Ecto neural progenitor cell (in vitro differentiated cells): ENCODE measurements around the gene HAS3.
A peak's percentile ranks its signal among the peaks of the same experiment; 100 is the strongest.
"Not testable (repeated sequence)": the region's sequence is repeated elsewhere in the genome, so short reads cannot be mapped to it uniquely, and the experiment has no call there.

Experiments used
- DNase-seq: peaks from one replicate; pipeline ENCODE4 v3.0.0-alpha.2; 2018; ENCODE audit warnings: low spot score

The HAS3 gene

DNA sequence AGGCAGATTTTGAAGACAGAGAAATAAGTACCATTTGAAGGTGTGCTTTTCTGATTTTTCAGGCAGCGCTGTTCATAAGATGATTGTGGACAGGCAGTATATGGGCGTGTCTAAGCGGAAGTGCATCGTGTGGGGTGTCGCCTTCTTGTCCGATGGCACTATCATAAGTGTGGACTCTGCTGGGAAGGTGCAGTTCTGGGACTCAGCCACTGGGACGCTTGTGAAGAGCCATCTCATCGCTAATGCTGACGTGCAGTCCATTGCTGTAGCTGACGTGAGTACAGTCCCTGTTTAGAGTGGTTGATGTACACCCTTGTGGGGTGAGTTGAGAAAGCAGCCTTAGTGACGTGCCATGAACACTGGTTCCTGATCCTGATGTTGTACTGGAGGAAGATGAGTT, 37.7 kb downstream of the HAS3 start:
- DNase-seq = no peak

DNA sequence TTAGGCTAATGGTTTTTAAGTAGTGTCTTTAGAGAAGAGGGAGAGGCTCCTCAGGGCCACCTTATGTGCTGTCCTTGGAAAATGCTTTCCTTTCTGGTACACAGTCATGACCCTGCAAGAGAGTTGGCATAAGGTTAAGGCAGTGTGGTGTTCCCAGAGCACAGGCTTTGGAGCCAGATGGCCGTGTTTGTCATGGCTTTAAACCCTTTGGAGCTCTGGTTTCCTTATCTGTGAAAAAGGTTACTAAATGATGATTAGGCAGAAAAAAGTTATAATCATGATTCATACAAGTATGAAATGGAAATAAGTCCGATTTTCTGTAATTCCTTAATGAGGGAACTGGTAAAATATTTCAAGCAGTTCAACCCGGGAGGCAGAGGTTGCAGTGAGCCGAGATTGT, 40.2 kb downstream of the HAS3 start:
- no peak for DNase-seq

DNA sequence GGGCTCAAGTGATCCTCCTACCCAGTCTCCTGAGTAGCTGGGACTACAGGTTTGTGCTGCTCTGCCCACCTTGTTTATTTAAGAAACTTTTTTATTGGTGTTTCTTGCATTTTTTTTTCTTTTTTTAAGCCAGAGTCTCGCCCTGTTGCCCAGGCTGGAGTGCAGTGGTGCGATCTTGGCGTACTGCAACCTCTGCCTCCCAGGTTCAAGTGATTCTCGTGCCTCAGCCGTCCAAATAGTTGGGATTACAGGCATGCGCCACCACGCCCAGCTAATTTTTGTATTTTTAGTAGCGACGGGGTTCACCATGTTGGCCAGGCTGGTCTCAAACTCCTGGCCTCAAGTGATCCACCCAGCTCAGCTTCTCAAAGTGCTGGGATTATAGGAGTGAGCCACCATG, 44.2 kb downstream of the HAS3 start:
- DNase-seq = not testable (repeated sequence)

DNA sequence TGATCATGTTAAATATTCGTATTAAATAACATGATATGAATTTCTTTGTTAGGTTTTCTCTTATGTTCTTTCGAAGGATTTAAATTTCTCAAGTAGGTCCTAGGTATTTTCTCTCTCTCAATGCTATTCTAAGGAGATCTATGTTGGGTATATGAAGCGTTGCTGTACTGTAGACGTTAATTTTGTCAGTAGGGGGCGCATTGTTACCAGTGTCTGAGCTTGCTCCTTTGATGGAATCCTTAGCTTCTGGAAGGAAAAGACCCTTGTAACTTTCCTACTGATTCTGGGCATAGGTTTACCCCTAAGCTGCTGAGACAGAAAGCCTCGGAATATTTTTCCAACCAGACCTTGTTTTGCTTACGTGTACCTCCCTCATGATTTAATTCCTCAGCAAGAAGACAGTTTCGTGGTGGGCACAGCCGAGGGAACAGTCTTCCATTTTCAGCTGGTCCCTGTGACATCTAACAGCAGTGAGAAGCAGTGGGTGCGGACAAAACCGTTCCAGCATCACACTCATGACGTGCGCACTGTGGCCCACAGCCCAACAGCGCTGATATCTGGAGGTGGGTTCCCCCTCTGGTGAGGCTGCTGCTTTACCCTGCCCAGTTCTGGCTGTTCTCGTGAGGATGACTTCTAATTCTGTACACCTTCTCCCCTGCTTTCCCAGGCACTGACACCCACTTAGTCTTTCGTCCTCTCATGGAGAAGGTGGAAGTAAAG, 44.9 kb downstream of the HAS3 start:
- DNase-seq = peak; percentile 53

DNA sequence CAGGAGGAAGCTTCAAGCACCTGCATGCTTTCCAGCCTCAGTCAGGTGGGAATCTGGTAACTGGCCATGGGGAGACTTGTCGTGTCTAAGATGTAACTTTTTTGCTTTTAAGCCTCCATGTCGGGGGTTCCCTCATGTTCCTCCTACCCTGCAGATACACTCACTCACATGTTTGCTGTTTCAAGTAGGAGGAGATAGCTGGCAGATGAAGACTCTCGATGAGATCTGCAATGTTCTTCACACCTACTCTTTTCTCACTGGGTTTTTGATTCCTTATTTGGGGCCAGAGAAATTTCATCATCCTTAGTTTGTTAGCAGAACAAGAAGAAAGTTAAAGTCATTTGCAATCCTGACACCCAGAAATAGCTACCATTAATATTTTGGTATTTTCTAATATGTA, 51.7 kb downstream of the HAS3 start:
- DNase-seq = no peak

DNA sequence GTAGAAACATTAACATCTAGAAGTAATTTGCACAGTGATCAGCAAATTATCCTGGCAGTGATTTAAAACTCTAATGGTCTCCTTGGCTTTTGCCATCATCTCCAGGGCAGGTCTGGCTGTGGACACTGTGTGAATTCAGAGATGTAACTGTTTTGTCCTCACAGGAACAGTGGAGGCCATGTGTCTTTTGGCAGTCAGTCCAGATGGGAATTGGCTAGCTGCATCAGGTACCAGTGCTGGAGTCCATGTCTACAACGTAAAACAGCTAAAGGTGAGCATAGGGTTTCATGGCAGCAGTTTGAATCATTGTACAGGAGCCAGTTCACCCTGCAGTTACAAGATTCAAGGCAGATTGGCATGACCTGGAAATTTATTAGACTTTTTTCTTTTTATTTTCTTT, 54.7 kb downstream of the HAS3 start:
- DNase-seq = no peak

DNA sequence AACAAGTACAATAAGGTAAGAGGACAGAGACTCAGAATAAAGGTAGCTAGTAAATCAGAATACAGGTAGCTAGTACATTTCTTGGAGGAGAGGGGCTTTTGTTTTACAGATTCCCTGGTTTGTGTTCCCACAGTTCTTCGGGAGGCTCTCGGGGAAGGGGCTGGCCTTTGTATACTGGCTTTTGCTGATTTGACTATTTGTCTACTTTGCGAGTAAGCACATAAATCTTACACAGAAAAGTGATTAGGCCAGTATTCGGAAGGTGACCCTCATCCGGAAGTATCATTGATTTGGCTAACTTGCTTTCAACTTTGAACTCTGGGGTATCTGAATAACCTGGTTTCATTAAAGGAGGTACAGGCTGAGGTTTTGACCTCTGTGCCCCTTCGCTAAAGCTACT, 60.1 kb downstream of the HAS3 start:
- DNase-seq = no peak

DNA sequence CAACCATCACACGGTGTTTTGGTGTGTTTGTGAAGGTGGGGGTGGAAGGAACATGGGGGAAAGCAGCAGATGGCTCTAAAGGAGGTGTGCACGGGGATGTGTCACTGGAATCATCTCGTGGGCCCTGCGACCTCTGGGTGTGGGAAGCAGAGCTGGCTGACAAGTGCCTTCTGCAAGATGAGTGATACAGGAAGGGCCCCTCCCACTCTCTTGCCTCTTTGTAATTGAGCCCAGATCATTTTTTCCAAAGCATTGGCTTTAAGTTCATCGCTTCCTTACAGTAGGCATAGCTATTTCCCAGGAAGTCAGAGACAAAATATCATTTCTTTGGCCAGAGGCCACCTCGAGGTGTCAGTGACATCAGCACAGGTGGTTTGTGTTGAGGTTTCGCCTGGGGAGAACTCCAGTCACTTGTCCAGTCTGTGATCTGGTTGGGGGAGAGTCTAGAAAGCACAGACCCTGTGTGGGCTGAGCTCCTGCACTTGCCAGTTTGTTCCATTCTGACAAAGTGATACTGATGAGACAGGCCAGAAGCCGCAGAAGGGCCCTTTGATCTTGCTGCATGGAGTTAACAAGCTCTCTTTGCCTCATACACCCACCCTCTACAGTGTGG, 60.9 kb downstream of the HAS3 start:
- DNase-seq = no peak

DNA sequence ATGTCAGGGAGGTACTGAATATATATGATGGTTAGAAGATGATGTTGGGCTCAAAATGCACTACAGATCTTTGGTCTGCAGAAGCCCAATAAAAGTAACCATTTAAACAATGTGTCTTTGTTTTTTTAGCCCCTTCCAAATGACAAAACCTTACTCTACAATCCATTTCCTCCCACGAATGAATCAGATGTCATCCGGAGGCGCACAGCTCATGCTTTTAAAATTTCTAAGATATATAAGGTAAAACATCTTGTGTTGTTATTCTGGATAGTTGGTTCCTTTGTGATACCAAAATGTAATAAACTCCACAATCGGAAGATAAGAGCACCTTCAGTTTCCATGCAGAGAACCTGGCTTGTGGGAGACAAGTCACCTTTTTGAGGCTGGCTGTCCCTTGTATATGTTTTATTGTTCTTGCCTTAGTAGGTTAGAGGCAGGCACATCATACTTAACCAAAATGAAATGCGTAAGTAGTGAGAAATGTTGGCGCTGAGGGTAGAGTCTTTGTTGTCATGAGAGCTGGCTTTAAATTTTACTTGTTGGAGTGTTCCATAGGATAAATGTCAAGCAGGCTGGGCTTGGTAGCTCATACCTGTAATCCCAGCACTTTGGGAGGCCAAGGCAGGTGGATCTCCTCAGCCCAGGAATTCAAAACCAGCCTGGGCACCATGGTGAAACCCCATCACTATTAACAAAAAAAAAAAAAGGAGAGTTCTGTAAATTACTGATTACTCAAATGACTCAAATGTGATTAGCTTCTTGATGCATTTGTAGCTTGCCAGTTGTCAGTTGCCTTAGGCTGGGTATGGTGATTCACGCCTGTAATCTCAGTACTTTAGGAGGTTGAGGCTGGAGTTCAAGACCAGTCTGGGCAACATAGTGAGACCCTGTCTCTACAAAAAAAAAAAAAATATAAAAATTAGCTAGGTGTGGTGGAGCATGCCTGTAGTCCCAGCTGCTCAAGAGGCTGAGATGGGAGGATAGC, 61.8 kb downstream of the HAS3 start:
- DNase-seq = no peak
